ENCODE data around the gene ANKRD33B.

The ANKRD33B gene

GRCh38 chr5:10562201-10563109, 1.4 kb upstream of the ANKRD33B start:
- Histone ChIP-seq H3K9me3 (ENCODE audit: control insufficient read depth, low read length) (no peaks in the 10 kb centered on the region), H3K4me1 (ENCODE audit: control insufficient read depth, insufficient read depth, low read depth, low read length) (peaks cover 36% of the 10 kb centered on the region), H2AK5ac (ENCODE audit: low read length, severe bottlenecking) (peak overlapping the region; percentile 72), H3K27ac (ENCODE audit: low read length, poor library complexity, severe bottlenecking) (no peak overlapping the region), H3K36me3 (ENCODE audit: control insufficient read depth in 1 of 2, insufficient read depth in 2 of 2, low read depth in 1 of 2, low read length in 2 of 2) (peaks cover 0 to 3% of the 10 kb centered on the region in 2 experiments), H2BK5ac (ENCODE audit: low read depth, low read length, poor library complexity, severe bottlenecking) (peak overlapping the region; percentile 10), H2BK120ac (ENCODE audit: low read depth, low read length) (no peak overlapping the region), H3K14ac (ENCODE audit: low read length in 2 of 2) (peak overlapping the region in 1 of 2 experiments; percentile 19), H2AFZ (ENCODE audit: low read depth, low read length) (no peak overlapping the region), H3K79me1 (replicated peaks; ENCODE audit: low read length, poor library complexity, severe bottlenecking) (peaks cover 16% of the 10 kb centered on the region), H3K4ac (ENCODE audit: low read depth in 1 of 2, low read length in 2 of 2) (peak overlapping the region in 1 of 2 experiments; percentile 43), H3K4me3 (ENCODE audit: insufficient read depth in 1 of 2, low read depth in 1 of 2, low read length in 2 of 2) (peak overlapping the region; percentile 31 to 77), H2BK12ac (ENCODE audit: low read length in 2 of 2) (peak overlapping the region in 1 of 2 experiments; percentile 79), H4K91ac (ENCODE audit: low read length) (peak overlapping the region; percentile 56), H4K8ac (ENCODE audit: low read length) (peak overlapping the region; percentile 98), H3K4me2 (ENCODE audit: low read length, poor library complexity, severe bottlenecking) (peak overlapping the region; percentile 77), H3K27me3 (ENCODE audit: control insufficient read depth in 1 of 2, insufficient read depth in 1 of 2, low read length in 2 of 2) (no peaks in the 10 kb centered on the region), H3K23ac (ENCODE audit: low read length in 2 of 2) (no peak overlapping the region), H3K9ac (ENCODE audit: low read length) (peak overlapping the region; percentile 83), H3K18ac (ENCODE audit: low read depth in 1 of 2, low read length in 2 of 2) (peak overlapping the region; percentile 84 to 88), H2BK15ac (ENCODE audit: low read depth, poor library complexity, severe bottlenecking) (no peak overlapping the region)
- peak; percentile 33 for DNase-seq
- WGBS, result 67% methylated on average over 39 of the region's 45 CpGs

GRCh38 chr5:10563110-10563944, 543 bp upstream of the ANKRD33B start:
- peak; percentile 64 for DNase-seq
- no peak overlapping the region for H3K27ac ChIP-seq (ENCODE audit: low read length, poor library complexity, severe bottlenecking)
- peak overlapping the region; percentile 83 for H3K9ac ChIP-seq (ENCODE audit: low read length)
- H3K4me2 ChIP-seq (ENCODE audit: low read length, poor library complexity, severe bottlenecking), result peak overlapping the region; percentile 77
- peaks cover 33% of the 10 kb centered on the region for H3K4me1 ChIP-seq (ENCODE audit: control insufficient read depth, insufficient read depth, low read depth, low read length)
- H2BK120ac ChIP-seq (ENCODE audit: low read depth, low read length), result peak overlapping the region; percentile 24
- H3K36me3 ChIP-seq (ENCODE audit: control insufficient read depth in 1 of 2, insufficient read depth in 2 of 2, low read depth in 1 of 2, low read length in 2 of 2), result peaks cover 0 to 3% of the 10 kb centered on the region in 2 experiments
- H3K14ac ChIP-seq (ENCODE audit: low read length in 2 of 2), result peak overlapping the region in 1 of 2 experiments; percentile 19
- H2BK5ac ChIP-seq (ENCODE audit: low read depth, low read length, poor library complexity, severe bottlenecking), result peak overlapping the region; percentile 20
- peak overlapping the region; percentile 84 to 88 for H3K18ac ChIP-seq (ENCODE audit: low read depth in 1 of 2, low read length in 2 of 2)
- peak overlapping the region; percentile 89 for H2BK15ac ChIP-seq (ENCODE audit: low read depth, poor library complexity, severe bottlenecking)
- peak overlapping the region; percentile 56 for H4K91ac ChIP-seq (ENCODE audit: low read length)
- H3K4me3 ChIP-seq (ENCODE audit: insufficient read depth in 1 of 2, low read depth in 1 of 2, low read length in 2 of 2), result peak overlapping the region; percentile 76 to 77
- peaks cover 16% of the 10 kb centered on the region for H3K79me1 ChIP-seq (replicated peaks; ENCODE audit: low read length, poor library complexity, severe bottlenecking)
- H3K4ac ChIP-seq (ENCODE audit: low read depth in 1 of 2, low read length in 2 of 2), result peak overlapping the region in 1 of 2 experiments; percentile 43
- H3K23ac ChIP-seq (ENCODE audit: low read length in 2 of 2), result no peak overlapping the region
- H4K8ac ChIP-seq (ENCODE audit: low read length), result peak overlapping the region; percentile 98
- WGBS, result 7% methylated on average over 55 of the region's 76 CpGs
- H2AFZ ChIP-seq (ENCODE audit: low read depth, low read length), result peak overlapping the region; percentile 49
- no peaks in the 10 kb centered on the region for H3K9me3 ChIP-seq (ENCODE audit: control insufficient read depth, low read length)
- H2BK12ac ChIP-seq (ENCODE audit: low read length in 2 of 2), result peak overlapping the region; percentile 42 to 79
- no peaks in the 10 kb centered on the region for H3K27me3 ChIP-seq (ENCODE audit: control insufficient read depth in 1 of 2, insufficient read depth in 1 of 2, low read length in 2 of 2)
- H2AK5ac ChIP-seq (ENCODE audit: low read length, severe bottlenecking), result peak overlapping the region; percentile 49

GRCh38 chr5:10564838-10565784, 1.2 kb downstream of the ANKRD33B start:
- peak overlapping the region; percentile 13 to 28 for H3K4ac ChIP-seq (ENCODE audit: low read depth in 1 of 2, low read length in 2 of 2)
- H4K8ac ChIP-seq (ENCODE audit: low read length), result peak overlapping the region; percentile 10
- no peaks in the 10 kb centered on the region for H3K9me3 ChIP-seq (ENCODE audit: control insufficient read depth, low read length)
- H2BK15ac ChIP-seq (ENCODE audit: low read depth, poor library complexity, severe bottlenecking), result peak overlapping the region; percentile 33
- peak overlapping the region in 1 of 2 experiments; percentile 55 for H2BK12ac ChIP-seq (ENCODE audit: low read length in 2 of 2)
- peak overlapping the region; percentile 60 for H2AFZ ChIP-seq (ENCODE audit: low read depth, low read length)
- H3K18ac ChIP-seq (ENCODE audit: low read depth in 1 of 2, low read length in 2 of 2), result peak overlapping the region; percentile 56 to 88
- peak; percentile 32 for DNase-seq
- H3K79me1 ChIP-seq (replicated peaks; ENCODE audit: low read length, poor library complexity, severe bottlenecking), result peaks cover 27% of the 10 kb centered on the region
- peak overlapping the region; percentile 82 for H3K9ac ChIP-seq (ENCODE audit: low read length)
- H4K91ac ChIP-seq (ENCODE audit: low read length), result peak overlapping the region; percentile 54
- peaks cover 36% of the 10 kb centered on the region for H3K4me1 ChIP-seq (ENCODE audit: control insufficient read depth, insufficient read depth, low read depth, low read length)
- peak overlapping the region; percentile 81 to 86 for H3K4me3 ChIP-seq (ENCODE audit: insufficient read depth in 1 of 2, low read depth in 1 of 2, low read length in 2 of 2)
- H2BK120ac ChIP-seq (ENCODE audit: low read depth, low read length), result no peak overlapping the region
- H3K23ac ChIP-seq (ENCODE audit: low read length in 2 of 2), result peak overlapping the region in 1 of 2 experiments; percentile 9
- H2AK5ac ChIP-seq (ENCODE audit: low read length, severe bottlenecking), result no peak overlapping the region
- no peaks in the 10 kb centered on the region for H3K27me3 ChIP-seq (ENCODE audit: control insufficient read depth in 1 of 2, insufficient read depth in 1 of 2, low read length in 2 of 2)
- H3K27ac ChIP-seq (ENCODE audit: low read length, poor library complexity, severe bottlenecking), result no peak overlapping the region
- H3K4me2 ChIP-seq (ENCODE audit: low read length, poor library complexity, severe bottlenecking), result peak overlapping the region; percentile 87
- 5% methylated on average over 57 of the region's 61 CpGs for WGBS
- H3K36me3 ChIP-seq (ENCODE audit: control insufficient read depth in 1 of 2, insufficient read depth in 2 of 2, low read depth in 1 of 2, low read length in 2 of 2), result peaks cover 0 to 3% of the 10 kb centered on the region in 2 experiments
- no peak overlapping the region for H2BK5ac ChIP-seq (ENCODE audit: low read depth, low read length, poor library complexity, severe bottlenecking)
- peak overlapping the region in 1 of 2 experiments; percentile 35 for H3K14ac ChIP-seq (ENCODE audit: low read length in 2 of 2)
